NCI-H1694 treated with DMSO at 0.1 percent for 48 hours (cell line): Measurements from ENCODE around the gene ADNP2.

Experiments
- DNase-seq: peaks from one replicate; lab custom pipeline; 2025; lab: John Stamatoyannopoulos, UW

Gene ADNP2

DNA sequence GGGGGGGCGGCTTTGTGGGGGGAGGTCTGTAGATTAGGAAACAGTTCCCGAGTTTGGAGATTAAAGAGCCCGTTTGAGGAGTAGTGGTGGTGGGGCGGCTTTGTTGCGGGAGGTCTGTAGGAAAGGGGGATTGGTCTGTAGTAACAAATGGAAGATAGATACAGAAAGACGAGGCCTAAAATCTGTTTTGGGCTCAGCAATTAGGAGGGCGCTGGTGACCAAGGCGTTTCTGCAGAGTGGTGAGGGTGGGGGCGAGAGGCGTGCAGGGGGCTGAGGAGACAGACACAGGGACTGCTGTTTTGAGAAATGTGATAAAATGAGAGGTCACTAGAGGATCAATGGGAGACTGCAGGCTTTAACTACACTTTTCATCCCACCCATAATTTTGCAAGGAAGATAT is 1.6 kb upstream of the ADNP2 start:
- no peak for DNase-seq

DNA sequence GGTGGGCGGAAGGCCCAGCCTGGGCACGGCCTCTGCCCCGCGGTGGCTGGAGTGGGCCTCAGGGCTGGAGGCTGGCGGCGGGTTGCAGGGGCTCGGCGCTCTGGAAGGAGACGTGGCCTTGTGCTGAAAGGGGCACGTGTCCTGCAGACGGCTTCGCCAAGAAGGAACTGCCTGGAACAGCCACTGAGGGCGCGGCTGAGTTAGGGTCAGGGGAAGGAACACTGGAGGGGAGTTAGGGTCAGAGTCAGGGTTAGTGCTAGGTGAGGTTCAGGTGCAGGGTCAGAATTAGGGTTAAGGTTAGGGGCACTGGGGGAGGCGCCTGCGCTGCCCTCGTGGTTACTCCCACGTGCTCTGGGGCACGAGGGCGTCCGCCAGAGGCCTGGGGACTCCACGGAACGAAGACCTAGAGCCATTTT is 933 bp upstream of the ADNP2 start:
- no peak for DNase-seq

DNA sequence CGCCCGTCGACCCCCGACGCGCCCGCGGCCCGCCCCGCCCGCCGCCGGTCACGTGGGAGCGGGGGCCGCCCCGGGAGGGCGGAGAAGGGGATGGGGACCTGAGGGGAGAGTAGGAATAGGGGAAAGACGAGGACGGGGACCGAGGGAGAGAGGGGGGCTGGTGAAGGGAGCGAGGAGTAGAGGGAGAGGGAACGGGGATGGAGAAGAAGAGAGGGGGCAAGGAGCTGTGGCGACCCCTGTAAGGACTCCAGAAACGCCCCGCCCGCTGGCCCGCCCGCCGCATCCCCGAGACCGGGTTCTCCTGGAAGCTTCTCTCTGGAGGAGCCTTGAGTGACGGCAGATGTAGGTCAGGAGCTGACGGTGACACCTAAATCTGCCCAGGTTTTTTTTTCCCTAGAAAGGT is 615 bp downstream of the ADNP2 start:
- peak; percentile 9 for DNase-seq

DNA sequence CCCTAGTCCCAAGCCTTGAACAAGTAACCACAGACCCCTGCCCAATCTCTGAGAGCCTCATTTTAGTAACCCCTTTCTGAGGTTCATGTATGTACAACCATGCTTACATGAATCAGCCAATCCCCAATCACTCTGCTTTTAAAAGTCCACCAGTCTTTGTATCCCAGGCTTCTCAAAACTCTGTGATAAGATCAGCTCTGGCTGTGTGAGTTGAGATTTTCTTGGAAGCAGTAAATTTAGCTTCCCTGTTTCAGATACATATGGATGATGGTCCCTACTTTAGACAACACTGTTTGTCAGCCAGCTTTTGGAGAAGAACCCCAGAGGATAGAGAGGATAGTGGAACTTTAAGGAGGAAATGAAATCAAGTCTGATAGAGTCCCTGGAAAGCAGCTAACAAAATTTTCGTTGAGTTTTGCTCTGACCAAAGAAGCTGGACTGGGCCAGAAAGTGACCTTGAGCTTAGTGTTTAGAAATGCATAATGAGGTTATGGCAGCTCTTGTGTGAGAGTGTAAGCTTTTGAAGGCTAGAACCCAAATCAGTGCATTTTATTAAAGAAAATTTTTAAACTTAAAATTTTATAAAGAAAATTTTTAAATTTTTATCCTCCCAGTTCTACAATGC is 3.7 kb downstream of the ADNP2 start:
- DNase-seq = no peak

DNA sequence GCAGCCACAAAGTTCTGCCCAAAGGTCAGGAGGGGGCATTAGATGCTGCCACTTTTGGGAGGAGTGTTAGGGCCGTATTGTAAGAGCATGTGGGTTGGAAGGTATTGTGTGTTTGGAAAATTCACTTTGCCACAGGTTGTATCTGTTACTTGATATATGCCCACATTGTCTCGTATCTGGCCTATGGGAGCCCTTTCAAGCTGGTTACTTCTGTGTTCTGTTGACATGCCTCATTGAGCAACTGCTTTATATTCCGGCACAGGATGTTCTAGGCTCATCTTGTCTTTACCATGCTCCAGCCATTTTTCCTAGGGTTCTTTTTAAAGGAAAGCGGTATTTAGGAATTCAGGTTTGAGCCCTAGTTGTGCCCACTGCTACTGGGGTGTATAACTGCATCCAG is 6.0 kb downstream of the ADNP2 start:
- DNase-seq = no peak

DNA sequence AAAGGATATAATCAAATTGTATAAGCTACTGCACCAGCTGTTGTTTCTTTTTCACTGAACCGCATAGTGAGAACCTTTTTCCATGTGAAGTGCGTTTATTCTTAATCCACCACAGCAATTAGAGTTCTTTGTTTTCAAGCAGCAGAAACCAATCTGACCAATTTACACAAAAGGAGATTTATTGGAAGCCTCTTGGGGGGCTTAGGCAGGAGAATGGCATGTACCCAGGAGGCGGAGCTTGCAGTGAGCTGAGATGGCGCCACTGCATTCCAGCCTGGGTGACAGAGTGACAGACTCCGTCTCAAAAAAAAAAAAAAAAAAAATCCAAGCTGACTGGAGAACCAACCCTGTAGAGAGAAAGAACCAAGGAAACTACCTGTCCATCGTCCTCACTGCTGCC is 10.0 kb downstream of the ADNP2 start:
- DNase-seq = no peak

DNA sequence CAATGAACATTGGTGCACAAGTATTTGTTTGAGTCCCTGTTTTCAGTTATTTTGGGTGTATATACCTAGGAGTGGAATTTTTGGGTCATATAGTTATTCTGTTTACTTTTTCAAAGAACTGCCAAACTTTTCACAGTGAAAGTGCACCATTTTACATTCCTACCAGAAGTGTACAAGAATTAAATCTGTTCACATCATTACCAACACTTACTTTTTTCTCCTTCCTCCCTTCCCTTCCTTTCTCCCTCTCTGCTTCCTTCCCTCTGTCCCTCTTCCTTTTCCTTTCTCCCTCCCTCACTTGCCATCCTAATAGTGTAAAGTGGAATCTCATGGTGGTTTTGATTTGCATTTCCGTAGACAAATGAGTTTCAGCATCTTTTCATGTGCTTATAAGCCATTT is 11.9 kb downstream of the ADNP2 start:
- no peak for DNase-seq

DNA sequence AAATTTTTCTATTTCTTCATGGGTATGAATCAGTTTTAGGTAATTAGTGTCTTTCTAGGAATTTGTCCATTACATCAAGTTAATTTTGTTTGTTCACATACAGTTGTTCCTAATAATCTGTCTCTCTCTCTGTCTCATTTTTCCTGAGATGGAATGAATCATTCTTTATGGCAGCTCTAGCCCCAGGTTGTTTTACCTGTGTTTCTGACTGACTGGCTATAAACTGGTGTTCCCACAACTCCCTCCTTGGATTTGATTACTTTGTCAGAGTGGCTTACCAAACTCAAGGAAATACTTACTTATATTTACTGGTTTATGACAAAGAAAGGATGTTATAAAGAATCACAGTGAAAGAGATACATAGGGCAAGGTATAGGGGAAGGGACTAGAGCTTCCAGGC is 15.1 kb downstream of the ADNP2 start:
- DNase-seq = no peak

DNA sequence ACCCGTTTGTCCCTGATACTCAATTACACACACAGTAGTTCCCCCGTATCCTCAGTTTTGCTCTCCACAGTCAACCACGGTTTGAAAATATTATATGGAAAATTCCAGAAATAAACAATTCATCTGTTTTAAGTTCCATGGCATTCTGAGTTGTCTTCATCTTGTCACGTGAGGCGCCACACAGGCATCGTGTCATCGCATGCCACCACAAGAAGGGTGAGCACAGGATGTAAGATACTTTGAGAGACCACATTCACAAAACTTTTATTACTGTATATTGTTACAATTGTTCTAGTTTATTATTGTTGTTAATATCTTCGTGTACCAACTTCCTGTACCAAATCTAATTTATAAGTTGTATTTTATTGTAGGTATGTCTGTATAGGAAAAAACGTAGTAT is 17.7 kb downstream of the ADNP2 start:
- DNase-seq = no peak

DNA sequence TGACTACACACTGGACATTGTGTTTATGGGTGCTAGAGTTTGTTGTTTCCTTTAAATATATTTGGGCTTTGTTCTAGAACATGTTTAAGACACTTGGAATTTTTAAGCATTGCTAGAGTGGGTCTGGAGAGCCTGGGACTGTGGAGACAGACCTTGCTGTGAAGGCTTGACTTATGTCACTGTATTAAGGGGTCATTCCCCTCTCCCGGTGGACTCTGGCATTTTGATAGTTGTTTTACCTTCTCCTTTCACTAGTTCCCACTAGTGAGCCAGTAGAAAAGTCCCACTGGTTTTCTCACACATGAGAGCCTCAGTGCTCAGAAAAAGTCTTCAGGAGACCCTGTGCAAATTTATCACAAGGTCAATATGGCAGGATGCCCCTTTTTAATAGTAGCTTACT is 18.6 kb downstream of the ADNP2 start:
- DNase-seq = no peak

DNA sequence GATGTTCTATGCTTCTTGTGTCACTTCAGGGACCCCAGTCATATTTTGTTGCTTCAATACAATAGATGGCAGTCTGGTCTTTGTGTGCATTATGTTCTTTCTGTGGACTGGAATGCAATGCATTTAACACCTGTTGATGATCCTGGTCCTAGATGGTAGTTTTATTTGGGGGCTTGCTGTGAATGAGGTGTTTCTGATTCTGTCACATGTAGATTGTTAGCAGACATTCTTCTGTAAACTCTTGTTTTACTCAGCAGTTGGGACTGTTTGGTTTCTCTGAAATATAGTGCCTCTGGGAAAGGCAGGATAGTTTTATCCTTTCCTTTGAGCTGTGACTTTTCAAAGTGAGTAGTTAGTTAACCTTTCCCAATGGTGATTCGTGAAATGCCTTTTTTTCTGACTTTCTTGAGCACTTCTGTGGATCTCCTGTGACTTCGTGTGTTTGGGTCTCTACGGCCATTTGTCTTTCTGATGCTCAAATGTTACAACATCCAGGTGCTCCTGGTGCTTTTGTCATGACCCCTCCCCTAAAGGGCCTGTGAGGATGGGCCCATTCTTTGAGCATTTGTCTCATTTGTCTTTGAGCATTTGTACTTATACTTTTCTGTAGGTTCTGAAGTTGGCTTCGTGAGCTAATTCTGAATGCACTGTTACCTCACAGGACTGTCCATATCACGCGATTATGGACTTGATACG is 20.8 kb downstream of the ADNP2 start:
- no peak for DNase-seq

DNA sequence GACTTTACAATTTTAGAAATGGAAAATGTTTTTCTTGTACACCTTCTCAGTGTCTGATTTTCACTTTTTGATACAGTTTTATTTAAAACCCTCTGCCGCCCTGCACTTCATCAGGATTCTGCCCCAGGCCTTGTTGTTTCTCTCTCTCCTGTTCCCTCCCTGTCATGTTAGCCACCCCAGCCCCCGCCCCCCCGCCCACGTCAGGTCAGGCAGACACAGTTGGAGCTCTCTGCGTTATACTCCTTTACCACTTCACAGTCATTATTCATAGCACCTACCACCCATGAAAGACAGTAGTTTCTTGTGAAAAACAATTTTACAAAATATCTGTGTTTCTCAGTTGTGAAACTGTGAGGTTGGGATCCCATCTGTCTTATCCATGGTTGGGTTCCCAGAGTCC is 21.5 kb downstream of the ADNP2 start:
- no peak for DNase-seq

DNA sequence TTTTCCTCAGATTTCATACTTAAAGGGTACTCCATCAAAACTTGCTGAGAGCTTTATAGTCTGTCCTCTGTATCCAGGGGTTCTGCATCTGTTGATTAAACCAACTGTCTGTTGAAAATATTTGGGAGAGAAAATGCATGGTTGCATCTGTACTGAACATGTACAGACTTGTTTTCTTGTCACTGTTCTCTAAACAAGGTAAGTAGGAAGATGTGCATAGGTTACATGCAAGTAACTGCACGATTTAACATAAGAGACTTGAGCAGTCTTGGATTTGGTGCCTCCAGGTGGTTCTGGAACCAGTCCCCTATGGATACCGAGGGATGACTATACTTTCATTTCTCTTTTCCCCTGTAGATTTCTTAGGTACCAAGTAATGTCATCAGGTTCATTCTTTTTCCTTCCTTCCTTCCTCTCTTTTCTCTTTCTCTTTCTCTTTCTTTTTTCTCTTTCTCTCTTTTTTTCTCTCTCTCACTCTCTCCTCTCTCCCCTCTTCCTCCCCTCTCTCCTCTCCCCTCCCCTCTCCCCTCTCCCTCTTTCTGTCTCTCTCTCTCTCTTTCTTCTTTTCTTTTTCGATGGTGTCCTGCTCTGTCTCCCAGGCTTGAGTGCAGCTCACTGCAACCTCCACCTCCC is 23.2 kb downstream of the ADNP2 start:
- DNase-seq = no peak

DNA sequence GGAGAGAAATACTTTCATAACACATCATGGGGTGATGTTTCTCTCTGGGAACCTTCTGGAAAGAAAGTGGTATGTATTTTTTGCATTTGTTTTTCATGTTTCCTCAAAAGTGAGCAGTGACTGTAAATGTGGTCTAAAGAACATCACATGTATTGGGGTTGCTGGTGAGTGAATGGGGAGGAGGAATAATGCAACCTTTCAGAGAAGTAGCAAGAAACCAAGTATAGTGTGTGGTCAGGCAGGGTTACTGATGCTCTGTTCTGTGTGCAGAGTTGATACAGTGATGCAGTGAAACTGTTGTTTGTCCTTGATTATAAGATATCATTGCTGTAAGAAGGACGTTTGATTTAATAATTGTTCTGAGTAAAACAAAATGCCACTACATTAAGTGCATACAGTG is 24.1 kb downstream of the ADNP2 start:
- DNase-seq = no peak

DNA sequence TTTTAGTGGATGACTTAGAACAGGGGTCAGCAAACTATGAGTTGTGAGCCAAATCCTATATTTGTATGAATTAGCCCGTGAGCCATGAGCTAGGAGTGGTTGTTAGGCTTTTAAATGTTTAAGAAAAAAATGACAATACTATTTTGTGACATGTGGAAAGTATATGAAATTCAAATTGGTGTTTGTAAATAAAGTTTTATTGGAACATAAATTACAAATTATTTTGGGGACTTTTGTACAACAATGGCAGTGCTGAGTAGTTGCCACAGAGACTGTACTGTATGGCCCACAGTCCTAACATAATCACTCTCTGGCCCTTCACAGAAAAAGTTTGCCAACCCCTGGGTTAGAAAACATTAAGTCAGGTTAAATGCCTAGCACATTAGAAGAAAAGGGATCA is 26.1 kb downstream of the ADNP2 start:
- no peak for DNase-seq

DNA sequence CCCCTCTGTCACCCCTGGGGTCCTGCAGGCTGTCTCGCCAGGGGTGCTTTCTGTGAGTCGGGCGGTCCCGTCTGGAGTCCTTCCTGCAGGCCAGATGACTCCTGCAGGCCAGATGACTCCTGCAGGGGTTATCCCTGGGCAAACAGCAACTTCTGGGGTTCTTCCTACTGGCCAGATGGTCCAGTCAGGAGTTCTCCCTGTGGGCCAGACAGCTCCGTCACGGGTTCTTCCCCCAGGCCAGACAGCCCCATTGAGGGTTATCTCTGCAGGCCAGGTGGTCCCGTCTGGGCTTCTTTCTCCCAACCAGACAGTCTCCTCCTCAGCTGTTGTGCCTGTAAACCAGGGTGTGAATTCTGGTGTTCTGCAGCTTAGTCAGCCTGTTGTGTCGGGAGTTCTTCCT is 27.6 kb downstream of the ADNP2 start:
- no peak for DNase-seq

DNA sequence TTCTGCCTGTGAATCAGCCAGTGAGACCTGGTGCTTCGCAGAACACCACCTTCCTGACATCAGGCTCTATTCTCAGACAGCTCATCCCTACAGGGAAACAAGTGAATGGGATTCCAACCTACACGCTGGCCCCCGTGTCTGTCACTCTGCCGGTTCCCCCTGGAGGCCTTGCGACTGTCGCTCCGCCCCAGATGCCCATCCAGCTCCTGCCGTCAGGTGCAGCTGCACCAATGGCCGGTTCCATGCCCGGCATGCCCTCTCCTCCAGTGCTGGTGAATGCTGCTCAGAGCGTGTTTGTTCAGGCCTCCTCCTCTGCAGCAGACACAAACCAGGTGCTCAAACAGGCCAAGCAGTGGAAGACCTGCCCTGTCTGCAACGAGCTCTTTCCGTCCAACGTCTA is 28.1 kb downstream of the ADNP2 start:
- no peak for DNase-seq

DNA sequence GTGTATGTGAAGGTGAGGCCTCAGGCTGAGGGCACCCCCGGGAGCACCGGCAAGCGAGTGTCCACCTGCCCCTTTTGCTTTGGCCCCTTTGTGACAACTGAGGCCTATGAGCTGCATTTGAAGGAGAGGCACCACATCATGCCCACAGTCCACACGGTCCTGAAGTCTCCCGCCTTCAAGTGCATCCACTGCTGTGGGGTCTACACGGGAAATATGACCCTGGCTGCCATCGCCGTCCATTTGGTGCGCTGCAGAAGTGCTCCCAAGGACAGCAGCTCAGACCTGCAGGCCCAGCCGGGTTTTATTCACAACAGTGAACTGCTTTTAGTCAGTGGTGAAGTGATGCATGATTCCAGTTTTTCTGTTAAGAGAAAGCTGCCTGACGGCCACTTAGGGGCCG is 28.9 kb downstream of the ADNP2 start:
- DNase-seq = no peak

DNA sequence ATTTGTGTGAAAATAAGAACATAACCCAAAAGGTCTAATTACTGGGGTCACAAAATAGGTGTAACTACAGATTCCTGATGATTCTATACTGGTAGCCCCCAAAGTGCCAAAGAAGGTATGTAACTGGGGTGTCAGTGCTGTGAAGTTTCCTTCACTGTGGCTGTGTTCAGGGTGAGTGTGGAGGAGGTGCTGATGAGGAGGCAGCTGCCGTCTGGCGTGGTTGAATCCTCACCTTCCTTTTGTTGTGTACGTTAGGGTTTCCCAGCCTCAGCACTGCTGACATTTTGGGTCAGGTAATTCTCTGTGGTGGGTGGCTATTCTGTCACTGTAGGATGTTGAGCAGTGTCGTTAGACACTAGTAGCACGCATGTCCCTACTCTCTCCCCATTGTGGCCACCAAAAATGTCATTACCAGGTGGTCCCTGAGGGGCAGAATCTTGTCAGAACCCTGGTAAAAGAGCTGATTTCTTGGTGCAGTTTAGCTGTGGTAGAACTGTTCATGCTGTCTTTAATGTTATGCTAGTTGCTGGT is 31.5 kb downstream of the ADNP2 start:
- no peak for DNase-seq

DNA sequence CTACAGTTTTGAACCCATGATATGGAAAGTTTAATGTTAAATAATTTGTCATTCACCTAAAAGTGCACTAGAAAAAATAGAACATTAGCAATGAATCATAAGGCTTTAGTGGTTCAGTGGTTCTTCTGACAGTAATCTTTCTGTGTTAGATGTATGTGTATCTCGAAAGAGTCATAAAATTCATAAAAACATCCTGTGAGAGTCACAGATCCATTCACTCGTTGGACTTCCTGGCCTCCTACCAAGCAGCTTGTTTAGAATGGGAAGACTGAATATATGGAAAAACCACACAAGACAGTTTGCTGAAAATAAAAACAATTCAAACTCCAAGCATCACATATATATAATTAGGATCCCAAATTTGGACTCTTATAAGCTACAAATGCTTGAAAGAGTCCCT is 34.8 kb downstream of the ADNP2 start:
- no peak for DNase-seq

DNA sequence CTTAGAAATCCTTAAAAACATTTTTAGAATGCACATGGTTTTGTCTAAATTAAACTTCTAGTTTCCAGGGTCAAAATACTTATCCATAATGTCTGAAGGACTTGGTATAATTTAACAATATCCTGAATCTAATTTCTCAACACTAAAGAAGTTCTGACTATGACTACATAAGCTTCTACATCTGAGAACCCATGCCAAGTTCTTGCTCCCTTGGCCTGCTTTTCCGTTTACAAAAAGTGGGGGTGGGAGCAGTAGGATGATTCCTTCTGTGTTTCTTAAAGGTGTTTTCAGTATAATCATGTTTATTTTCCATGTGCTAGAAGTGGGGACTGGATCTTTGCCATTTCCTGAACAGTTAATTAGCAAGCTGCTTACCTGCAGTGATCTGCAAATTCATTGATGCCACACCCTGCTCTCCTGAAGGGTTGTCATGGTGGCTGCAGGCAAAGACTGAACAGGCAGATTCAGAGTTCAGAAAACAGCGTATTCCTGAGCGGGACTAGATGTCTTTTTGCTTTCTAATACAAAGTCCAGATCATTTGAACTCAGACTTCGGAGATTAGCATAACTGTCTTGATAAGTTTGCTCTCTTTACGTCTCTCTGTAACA is 36.2 kb downstream of the ADNP2 start:
- DNase-seq = no peak

DNA sequence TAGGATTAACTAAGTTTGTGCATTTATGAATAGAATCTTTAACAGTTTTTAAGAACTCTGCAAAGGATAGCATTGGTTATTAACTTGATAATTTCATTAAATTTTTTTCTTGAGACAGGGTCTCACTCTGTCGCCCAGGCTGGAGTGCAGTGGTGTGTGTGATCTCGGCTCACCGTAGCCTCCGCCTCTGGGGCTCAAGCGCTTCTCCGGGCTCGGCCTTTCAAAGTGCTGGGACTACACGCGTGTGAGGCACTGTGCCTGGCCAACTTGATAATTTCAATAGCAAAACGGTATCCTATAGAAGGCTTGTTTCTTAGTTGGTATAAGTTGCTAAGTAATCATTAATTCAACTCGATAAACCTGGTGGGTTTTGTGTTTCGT is 38.0 kb downstream of the ADNP2 start:
- no peak for DNase-seq
